AG10803 (cell line): ENCODE results near the gene PDCD7.
"Not testable (repeated sequence)": the region's sequence is repeated elsewhere in the genome, so short reads cannot be mapped to it uniquely, and the experiment has no call there.

ENCODE experiments used
- DNase-seq: peaks from one replicate; pipeline ENCODE4 v3.0.0; 2010; ENCODE audit warnings: low read depth
- H3K4me3 ChIP-seq: 2 replicates; pipeline ENCODE4 v1.5.1; 2011; ENCODE audit warnings: mild to moderate bottlenecking, low read length, control low read depth
- CTCF ChIP-seq: conservative IDR thresholded peaks from 2 replicates; pipeline ENCODE4 v1.5.1; 2011; ENCODE audit warnings: mild to moderate bottlenecking, low read length, control low read depth, inconsistent platforms

Gene PDCD7

GRCh38 chr15:65101891-65102708 lies 31.5 kb downstream of the PDCD7 start:
- DNase-seq, result no peak
- no peak overlapping the region for H3K4me3 ChIP-seq
- TF ChIP-seq CTCF, result no peak

GRCh38 chr15:65101411-65101890 lies 32.2 kb downstream of the PDCD7 start:
- no peak overlapping the region for H3K4me3 ChIP-seq
- DNase-seq, result peak; percentile 56
- TF ChIP-seq CTCF, result peak; percentile 76

GRCh38 chr15:65100442-65100841 lies 33.2 kb downstream of the PDCD7 start:
- TF ChIP-seq CTCF, result no peak
- DNase-seq, result no peak

GRCh38 chr15:65099801-65100200 lies 33.8 kb downstream of the PDCD7 start:
- not testable (repeated sequence) for DNase-seq, H3K4me3 ChIP-seq

More at GRCh38 chr15:65100442-65100841, 33.2 kb downstream of the PDCD7 start:
- no peak overlapping the region for H3K4me3 ChIP-seq

- no peak overlapping the region for H3K4me3 ChIP-seq
- TF ChIP-seq CTCF, result no peak
- DNase-seq, result no peak
Observed at GRCh38 chr15:65099336-65099735, 34.3 kb downstream of the PDCD7 start.

GRCh38 chr15:65097651-65098263 lies 35.9 kb downstream of the PDCD7 start:
- no peak for DNase-seq
- TF ChIP-seq CTCF, result no peak
- H3K4me3 ChIP-seq, result no peak overlapping the region

GRCh38 chr15:65096481-65097385 lies 36.9 kb downstream of the PDCD7 start:
- TF ChIP-seq CTCF, result no peak
- DNase-seq, result no peak
- no peak overlapping the region for H3K4me3 ChIP-seq
